Adrenal gland (tissue), 12 donors: ENCODE data around the gene PRR35. TPM values are rescaled to one million over a fixed set of nuclear protein-coding genes. Genes with fewer than 3 reads are reported as not detected.
A peak's percentile ranks its signal among the peaks of the same experiment; 100 is the strongest.

Experiments used
- DNase-seq, 7 donors: peaks; one replicate each; pipeline ENCODE4 v3.0.0-alpha.2; 2019 to 2020
- H3K27ac ChIP-seq, 5 donors: fragments of 200-600 bp; sonication (generic) in 4 of 5; 1 replicate in 3 of 5; 2 replicates in 2 of 5; pipeline versions ENCODE4 v1.5.1 to v1.8.0; 2016 to 2020; ENCODE audit warnings: mild to moderate bottlenecking in 1 of 5
- H3K27me3 ChIP-seq: fragments of 200-600 bp; 2 replicates; pipeline ENCODE4 v1.8.0; 2021
- H3K36me3 ChIP-seq, 2 donors: fragments of 200-600 bp; replicated peaks in 1 of 2; 1 replicate in 1 of 2; 2 replicates in 1 of 2; pipeline versions ENCODE4 v1.5.1 to v1.8.0; 2018 to 2022
- H3K4me1 ChIP-seq, 2 donors: fragments of 200-600 bp; replicated peaks in 1 of 2; 1 replicate in 1 of 2; 2 replicates in 1 of 2; pipeline versions ENCODE4 v1.5.1 to v1.8.0; 2018 to 2021
- H3K4me3 ChIP-seq, 4 donors: fragments of 200-600 bp; sonication (generic) in 3 of 4; one replicate each; pipeline ENCODE4 v1.5.1; 2016 to 2018
- H3K9me3 ChIP-seq, 3 donors: fragments of 200-600 bp; sonication (generic) in 1 of 3; replicated peaks in 1 of 3; 1 replicate in 2 of 3; 2 replicates in 1 of 3; pipeline versions ENCODE4 v1.5.1 to v1.8.0; 2016 to 2021
- CTCF ChIP-seq, 6 experiments: fragments of 450-650 bp in 4 of 6; fragments of 200-600 bp in 2 of 6; sonication (generic) in 1 of 6; IDR thresholded peaks; 1 replicate in 5 of 6; 2 replicates in 1 of 6; pipeline versions ENCODE4 v1.5.1 to v1.8.0; 2016 to 2021; ENCODE audit warnings: antibody characterized with exemption in 6 of 6, mild to moderate bottlenecking in 2 of 6, moderate library complexity in 1 of 6
- POLR2A ChIP-seq, 2 donors: fragments of 450-650 bp; IDR thresholded peaks; one replicate each; pipeline ENCODE4 v1.6.1; 2017; ENCODE audit warnings: antibody characterized with exemption in 2 of 2, mild to moderate bottlenecking in 2 of 2, moderate library complexity in 1 of 2
- WGBS, 4 donors: extraction: QIAGEN DNeasy Blood & Tissue Kit in 2 of 4; methylation state at CpG; one replicate each; pipeline versions ENCODE4 v1.1.5 to v1.1.7; 2013 to 2017; 5-methylcytosine and 5-hydroxymethylcytosine counted together
- intact Hi-C, 2 donors: fragments of 100-400 bp; cut with DNase I; formaldehyde crosslinking; loops; one replicate each; pipeline versions ENCODE4 v1.14.1 to v1.15.0; 2022 to 2023
- polyA plus RNA-seq, 3 donors: library from polyadenylated mRNA; stranded (reverse); fragments of 200-250 nt in 2 of 3; fragments of 350-450 nt in 1 of 3; fragmentation: Illumina TruSeq in 1 of 3; extraction: RNeasy Lipid Tissue Mini Kit (QIAGEN cat#74804) in 1 of 3; gene quantifications; one replicate each; pipeline ENCODE4 v1.2.3, GENCODE V29; 2013 to 2014
- total RNA-seq, 9 donors: library from RNA; depleted of rRNA in 4 of 9; stranded (reverse); fragments of >200 nt in 4 of 9; fragments of 120-200 nt in 1 of 9; fragmentation: NEBNext Ultra II Directional in 1 of 9; extraction: Animal tissue kit (Norgen Biotek cat#: 25700) in 1 of 9; gene quantifications; one replicate each; pipeline versions ENCODE4 v1.1.0 to v1.2.4, GENCODE V29; 2013 to 2023
- donor health status: healthy with polysubstance abuse.
- donor health status: Bipolar disorder and iron deficiency.
- donor health status: DM: yes; HTN: yes; CAD: no.
- donor health status: DM: no; HTN: no; CAD: no.
- donor health status: DM: no; HTN: no; CAD: no.
- donor health status: DM: yes; HTN: yes; CAD: no.

Gene PRR35
- total and polyA plus RNA-seq, 12 donors: not detected

- peak in 1 of 7 donors; percentile 25 for DNase-seq
Measured at GRCh38 chr16:591892-592517, 31.8 kb downstream of the PRR35 start.

GRCh38 chr16:592518-593306, 32.5 kb downstream of the PRR35 start:
- intact Hi-C loops: no loop called here
- Histone ChIP-seq H3K9me3 (no peaks in the 10 kb centered on the region), H3K36me3 (no peaks in the 10 kb centered on the region), H3K4me3 (no peak overlapping the region), H3K27me3 (no peaks in the 10 kb centered on the region), H3K4me1 (peaks cover 24 to 29% of the 10 kb centered on the region in 2 donors), H3K27ac (peak overlapping the region in 2 of 5 donors; percentile 30 to 43)
- no peak for TF ChIP-seq CTCF (IDR thresholded peaks at IDR 0.05)
- no peak for TF ChIP-seq POLR2A (IDR thresholded peaks at IDR 0.05)
- DNase-seq: peak in 6 of 7 donors; percentile 67 to 79 (median 74)
- WGBS, 4 donors: 58 to 76% (median 66%) methylated on average over 16 to 24 of the region's 24 CpGs

More at GRCh38 chr16:591892-592517, 31.8 kb downstream of the PRR35 start:
- no peaks in the 10 kb centered on the region for H3K9me3 ChIP-seq
- H3K27ac ChIP-seq: peak overlapping the region in 1 of 5 donors; percentile 43
- no peaks in the 10 kb centered on the region for H3K27me3 ChIP-seq
- H3K4me1 ChIP-seq: peaks cover 24 to 36% of the 10 kb centered on the region in 2 donors
- H3K36me3 ChIP-seq: no peaks in the 10 kb centered on the region
- 85 to 93% (median 88%) methylated on average over 2 to 15 of the region's 15 CpGs for WGBS, 4 donors
- TF ChIP-seq POLR2A (IDR thresholded peaks at IDR 0.05) (no peak), CTCF (IDR thresholded peaks at IDR 0.05) (no peak)
- intact Hi-C loops: no loop called here
- no peak overlapping the region for H3K4me3 ChIP-seq

GRCh38 chr16:593406-593805, 33.2 kb downstream of the PRR35 start:
- H3K27me3 ChIP-seq: no peaks in the 10 kb centered on the region
- no peak overlapping the region for H3K4me3 ChIP-seq
- no peak for DNase-seq
- H3K9me3 ChIP-seq: no peaks in the 10 kb centered on the region
- no peak for TF ChIP-seq POLR2A (IDR thresholded peaks at IDR 0.05)
- TF ChIP-seq CTCF (IDR thresholded peaks at IDR 0.05): no peak
- peaks cover 17 to 22% of the 10 kb centered on the region in 2 donors for H3K4me1 ChIP-seq
- H3K36me3 ChIP-seq: no peaks in the 10 kb centered on the region
- intact Hi-C loops: no loop called here
- H3K27ac ChIP-seq: peak overlapping the region in 1 of 5 donors; percentile 43
- 78 to 90% (median 85%) methylated on average over 9 of the region's 9 CpGs for WGBS, 4 donors

- DNase-seq: no peak
- no peak overlapping the region for H3K4me3 ChIP-seq
- no peaks in the 10 kb centered on the region for H3K27me3 ChIP-seq
- H3K27ac ChIP-seq: no peak overlapping the region
- H3K36me3 ChIP-seq: no peaks in the 10 kb centered on the region
- TF ChIP-seq POLR2A (IDR thresholded peaks at IDR 0.05): no peak
- TF ChIP-seq CTCF (IDR thresholded peaks at IDR 0.05): no peak
- intact Hi-C loops: no loop called here
- 83 to 91% (median 90%) methylated on average over 6 to 16 of the region's 16 CpGs for WGBS, 4 donors
- H3K9me3 ChIP-seq: no peaks in the 10 kb centered on the region
- peaks cover 17 to 20% of the 10 kb centered on the region in 2 donors for H3K4me1 ChIP-seq
Measured at GRCh38 chr16:593807-594206, 33.6 kb downstream of the PRR35 start.
